Activated CD8-positive, alpha-beta memory T cell treated with anti-CD3 and anti-CD28 coated beads for 1 hour (primary cell): ENCODE results near the gene CD151.

Experiments
- DNase-seq, 2 donors: peaks; one replicate each; pipeline ENCODE4 v3.0.0-alpha.2; 2020; ENCODE audit warnings: low read depth in 1 of 2; ENCODE audit errors: extremely low read depth in 1 of 2

The CD151 gene

DNA sequence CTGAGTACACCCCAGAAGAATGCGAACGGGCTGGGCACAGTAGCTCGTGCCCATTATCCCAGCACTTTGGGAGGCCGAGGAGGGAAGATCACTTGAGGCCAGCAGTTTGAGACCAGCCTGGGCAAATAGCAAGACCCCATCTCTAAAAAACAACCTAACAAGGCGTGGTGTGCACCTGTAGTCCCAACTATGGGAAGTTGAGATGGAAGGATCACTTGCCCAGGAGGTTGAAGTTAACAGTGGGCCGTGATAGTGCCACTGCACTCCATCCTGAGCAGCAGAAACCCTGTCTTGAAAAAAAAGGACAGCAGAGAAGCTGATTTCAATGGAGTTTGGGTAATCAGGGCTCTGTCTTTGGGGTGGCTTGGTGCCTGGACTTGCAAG is 19.7 kb upstream of the CD151 start:
- no peak for DNase-seq

DNA sequence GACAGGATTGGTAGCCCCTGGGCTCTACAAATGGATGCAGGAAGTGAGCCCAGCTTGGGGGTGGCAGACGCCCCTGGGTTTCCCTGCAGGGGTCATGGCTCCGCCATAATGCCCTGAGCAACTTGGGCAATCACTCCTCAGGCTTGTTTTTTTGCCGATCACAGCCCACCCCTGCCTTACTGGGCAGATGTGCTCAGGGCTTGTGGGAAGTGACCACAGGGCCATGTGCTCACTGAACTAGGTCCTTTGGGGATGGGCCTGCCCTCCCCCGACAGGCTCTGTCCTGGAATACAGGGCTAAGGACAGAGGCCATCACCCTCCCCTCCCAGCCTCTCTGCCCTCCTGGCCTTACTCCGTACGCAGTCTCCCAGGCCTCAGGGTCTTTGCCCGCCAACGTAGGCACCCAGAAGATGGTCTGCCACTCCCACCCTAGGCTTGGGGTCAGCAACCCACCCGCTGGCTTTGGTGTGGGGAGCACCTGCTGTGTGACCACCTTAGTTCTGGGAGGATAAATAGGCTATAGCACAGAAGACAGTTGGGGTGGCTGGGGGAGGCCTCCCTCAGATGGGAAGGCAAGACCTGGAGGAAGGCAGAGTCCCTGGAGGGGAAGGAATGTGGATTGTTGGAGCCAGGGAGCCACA is 19.2 kb upstream of the CD151 start:
- no peak for DNase-seq

DNA sequence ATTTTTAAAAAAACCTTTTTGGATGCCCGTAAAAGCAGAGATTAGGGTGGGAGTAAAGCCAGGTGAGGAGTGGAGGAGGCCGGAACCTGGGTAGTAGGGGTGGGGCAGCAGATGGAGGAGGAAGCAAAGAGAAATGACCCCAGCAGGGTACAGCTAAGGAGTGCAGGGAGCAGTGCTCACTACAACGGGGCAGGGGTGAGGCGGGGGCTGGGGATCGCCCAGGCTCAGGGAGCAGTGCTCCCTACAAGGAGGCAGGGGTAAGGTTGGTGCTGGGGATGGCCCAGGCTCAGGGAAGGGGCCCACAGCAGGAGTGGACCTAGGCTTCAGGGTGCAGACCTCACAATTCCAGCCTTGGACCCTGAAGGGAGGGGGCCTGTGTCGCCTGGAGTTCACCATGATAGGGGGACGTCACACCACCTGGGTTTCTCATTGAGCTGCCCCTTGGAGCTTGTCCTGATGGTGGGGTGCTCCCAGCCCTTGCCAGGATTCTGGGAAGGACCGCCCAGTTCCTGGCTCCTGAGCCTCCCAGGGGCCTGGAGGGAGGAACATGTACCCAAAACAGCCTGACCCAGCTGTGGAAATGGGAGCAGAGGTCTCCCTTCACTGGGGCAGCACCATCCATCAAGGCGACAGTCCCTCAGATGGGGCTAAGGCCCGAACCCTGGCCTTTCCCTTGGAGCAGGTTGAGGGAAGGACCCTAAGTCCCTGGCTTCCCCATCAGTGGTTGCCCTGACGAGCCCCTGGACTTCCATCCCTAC is 16.9 kb upstream of the CD151 start:
- no peak for DNase-seq

DNA sequence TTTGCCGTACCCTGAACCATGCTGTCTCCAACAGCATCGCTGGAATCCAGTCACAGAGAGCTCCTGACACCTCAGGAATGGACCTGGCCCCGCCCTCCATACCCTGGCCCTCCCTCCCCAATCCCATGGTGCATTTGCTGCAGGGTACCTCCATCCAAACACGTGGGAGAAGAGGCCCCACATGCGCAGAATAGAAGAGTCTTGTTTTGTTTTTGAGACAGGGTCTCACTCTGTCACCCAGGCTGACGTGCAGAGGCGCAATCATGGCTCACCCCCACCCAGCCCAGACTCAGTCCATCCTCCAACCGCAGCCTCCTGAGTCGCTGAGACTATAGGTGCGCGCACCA is 16.3 kb upstream of the CD151 start:
- no peak for DNase-seq

DNA sequence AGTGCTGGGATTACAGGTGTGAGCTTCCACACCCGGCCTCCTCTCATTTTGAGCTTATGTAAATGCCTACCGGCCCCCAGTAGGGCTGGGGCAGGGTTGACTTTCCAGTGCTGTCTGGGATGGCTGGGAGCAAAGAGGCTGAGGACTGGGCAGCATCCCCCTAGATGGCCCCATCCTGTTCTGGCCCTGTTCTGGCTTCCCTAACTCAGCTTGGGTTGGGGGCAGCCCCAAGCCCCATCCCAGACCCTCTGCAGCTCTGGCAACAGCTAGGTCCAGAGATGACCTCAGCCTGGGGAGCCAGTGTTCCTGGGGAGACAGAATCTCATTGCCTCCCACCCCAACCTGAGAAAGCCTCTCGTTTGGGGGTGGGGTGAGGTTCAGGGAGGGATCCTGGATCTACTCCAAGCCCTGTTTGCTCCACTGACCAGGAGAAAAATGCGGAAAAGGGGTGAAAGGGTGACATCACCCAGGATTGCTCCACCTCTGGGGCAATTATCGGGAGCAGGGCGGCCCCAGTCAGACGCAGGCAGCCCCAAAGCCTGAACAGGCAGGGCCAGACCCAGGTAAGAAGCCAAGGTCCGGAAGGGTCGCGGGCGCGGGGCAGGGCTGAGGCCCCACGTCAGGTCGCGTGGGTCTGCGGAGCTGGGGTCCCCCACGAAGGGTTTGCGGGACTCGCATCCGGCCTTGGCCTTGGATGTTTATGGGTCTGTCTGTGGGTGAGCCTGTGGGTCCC is 14.2 kb upstream of the CD151 start, which contains the start of gene PNPLA2:
Gene PNPLA2, plus strand, starts transcription at position 519 of the 733 bp plus-strand sequence. CDS start 805 bp downstream, outside the sequence.
- no peak for DNase-seq

DNA sequence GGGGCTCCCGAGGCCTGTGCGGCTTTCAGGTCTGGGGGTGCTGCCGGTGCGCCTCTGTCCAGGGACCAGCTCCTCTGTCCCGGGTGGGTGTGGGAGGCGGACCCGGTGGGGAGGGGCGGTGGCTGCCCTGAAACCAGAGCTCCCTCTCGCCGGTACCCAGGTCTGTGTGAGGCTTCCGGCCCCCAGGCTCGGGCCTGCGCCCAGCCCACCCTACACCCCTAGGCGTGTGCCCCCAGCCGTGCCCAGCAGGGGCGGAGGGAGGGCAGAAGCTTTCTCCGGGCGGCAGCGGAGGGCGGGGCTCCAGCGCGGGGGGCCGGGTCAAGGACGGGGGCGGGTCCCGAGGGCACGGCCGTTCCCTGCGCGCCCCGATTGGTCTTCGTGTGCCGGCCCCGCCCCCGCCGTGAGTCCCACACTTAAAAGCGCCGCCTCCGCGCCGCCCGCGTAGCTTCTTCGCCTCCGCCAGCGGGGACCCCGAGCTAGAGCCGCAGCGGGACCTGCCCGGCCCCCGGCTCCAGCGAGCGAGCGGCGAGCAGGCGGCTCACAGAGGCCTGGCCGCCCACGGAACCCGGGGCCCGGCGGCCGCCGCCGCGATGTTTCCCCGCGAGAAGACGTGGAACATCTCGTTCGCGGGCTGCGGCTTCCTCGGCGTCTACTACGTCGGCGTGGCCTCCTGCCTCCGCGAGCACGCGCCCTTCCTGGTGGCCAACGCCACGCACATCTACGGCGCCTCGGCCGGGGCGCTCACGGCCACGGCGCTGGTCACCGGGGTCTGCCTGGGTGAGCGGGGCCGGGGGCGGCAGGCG is 13.4 kb upstream of the CD151 start:
- peak; percentile 72 to 93 for DNase-seq

DNA sequence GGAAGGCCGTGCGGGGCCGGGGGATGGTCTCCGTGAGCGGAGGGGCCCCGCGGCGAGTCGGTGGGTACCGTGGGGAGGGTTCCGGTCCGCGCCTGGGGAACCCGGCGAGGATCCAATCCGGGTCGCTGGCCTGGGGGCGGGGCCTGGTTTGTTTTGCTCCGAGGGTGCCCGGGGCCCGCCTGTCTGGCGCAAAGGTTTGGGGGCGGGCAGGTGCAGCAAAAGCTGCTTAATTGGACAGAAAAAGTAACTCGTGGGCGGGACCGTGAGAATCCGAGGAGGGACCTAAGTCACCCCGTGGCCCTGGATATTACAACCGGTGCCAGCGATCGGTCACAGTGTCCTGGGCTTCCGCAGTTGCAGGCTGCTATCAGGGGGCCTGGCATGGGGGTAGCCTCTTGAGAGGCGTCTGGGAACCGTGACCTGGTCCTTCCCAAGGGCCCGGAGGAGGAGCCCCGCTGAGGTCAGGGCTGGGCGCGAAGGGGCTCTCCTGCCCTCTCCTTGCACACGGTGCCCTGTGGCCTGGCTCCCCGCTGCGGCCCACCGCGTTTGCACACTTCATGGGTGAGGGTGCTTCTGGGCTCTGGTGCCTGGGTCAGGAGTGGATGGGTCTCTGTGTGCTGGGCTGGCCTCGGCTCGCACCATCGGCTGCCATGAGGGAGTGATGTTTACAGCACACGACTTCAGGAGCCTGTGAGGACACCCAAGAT is 12.7 kb upstream of the CD151 start:
- peak; percentile 88 to 91 for DNase-seq

DNA sequence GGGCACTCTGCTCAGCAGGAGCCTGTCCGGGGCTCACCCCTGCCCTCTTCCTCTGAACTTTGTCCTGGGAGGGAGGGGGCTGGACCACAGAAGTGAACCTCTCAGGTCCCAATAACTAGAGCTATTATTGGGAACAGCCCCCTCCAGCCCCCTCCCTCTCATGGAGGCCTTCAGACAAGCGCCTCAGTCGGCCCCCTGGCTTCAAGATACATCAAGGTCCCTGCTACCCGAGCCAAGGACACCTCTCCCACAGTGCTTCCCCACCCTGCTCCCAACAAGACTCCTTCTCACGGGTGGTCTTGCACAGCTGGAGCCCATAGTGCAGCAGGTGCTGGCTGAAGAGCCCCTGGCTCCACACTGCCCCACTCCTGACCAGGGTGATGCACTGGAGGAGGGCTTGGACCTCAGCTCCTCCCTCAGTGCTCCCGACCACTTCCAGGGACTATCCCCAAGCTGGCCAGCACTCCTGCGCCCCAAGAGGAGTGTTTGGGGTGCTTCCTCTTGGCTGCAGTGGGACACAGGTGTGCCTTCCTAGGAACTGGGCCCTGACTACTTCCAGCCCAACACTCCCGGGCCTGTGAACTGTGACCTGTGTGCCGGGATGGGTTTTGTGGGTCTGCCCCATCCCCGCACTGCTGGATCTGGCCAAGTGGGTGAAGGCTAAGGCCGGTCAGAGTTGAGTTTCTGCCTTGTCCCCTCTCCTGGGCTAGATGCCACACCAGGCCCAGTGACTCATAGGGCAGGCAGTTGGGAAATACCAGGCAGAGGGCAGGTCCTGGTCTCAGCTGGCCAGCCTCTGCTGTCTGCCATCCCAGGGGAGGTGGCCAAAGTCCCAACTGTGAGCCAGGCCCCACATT is 11.9 kb upstream of the CD151 start:
- DNase-seq: no peak

DNA sequence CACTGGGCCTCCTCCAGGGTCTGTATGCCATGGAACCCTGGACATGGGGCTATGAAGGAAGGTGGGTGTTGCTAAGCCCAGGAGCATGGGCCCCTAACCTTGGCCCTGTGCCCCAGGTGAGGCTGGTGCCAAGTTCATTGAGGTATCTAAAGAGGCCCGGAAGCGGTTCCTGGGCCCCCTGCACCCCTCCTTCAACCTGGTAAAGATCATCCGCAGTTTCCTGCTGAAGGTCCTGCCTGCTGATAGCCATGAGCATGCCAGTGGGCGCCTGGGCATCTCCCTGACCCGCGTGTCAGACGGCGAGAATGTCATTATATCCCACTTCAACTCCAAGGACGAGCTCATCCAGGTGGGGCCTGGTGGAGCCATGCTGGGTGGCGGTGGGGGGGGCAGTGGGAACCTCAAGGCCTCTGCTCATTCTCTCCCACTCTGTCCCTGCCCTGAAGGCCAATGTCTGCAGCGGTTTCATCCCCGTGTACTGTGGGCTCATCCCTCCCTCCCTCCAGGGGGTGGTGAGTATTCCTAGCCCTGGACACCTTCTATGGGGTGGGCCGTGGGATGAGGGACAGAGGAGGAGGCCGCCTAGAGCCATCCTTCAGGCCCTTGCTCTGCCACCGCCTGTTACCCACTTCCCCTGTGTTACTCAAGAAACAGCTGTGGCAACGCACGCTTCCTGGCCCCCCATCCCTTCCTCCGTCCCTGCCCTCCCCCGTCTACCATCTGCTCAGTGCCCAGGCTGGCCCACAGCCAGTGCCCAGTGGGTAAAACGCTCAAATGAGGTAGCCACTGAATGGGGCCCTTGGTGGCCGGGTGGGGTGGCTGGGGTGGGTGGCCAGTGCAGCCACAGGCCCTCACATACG is 11.0 kb upstream of the CD151 start:
- DNase-seq: no peak

DNA sequence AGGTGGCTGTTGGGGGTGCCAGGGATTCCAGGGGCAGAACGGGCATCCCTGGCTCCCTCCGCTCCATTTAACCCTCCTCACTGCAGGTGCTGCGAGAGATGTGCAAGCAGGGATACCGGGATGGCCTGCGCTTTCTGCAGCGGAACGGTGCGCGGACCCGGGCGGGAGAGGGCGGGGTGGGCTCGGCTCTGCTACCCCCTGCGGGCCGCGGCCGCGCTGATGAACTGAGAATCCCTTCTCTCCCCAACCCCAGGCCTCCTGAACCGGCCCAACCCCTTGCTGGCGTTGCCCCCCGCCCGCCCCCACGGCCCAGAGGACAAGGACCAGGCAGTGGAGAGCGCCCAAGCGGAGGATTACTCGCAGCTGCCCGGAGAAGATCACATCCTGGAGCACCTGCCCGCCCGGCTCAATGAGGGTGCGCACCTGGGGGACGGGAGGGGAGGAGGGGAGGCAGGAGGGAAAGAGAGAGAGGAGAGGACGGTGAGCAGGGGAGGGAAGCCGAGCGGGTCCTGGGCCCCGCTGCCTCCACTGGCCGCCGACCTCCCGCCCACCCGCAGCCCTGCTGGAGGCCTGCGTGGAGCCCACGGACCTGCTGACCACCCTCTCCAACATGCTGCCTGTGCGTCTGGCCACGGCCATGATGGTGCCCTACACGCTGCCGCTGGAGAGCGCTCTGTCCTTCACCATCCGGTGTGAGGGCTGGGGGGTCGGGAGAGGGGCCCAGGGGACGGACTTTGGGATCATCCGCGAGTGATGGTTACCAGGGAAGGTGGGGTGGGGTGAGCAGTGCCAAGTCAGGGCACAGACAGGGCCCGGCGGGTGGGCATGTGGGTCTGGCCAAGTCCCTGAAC is 9.1 kb upstream of the CD151 start:
- DNase-seq: no peak

DNA sequence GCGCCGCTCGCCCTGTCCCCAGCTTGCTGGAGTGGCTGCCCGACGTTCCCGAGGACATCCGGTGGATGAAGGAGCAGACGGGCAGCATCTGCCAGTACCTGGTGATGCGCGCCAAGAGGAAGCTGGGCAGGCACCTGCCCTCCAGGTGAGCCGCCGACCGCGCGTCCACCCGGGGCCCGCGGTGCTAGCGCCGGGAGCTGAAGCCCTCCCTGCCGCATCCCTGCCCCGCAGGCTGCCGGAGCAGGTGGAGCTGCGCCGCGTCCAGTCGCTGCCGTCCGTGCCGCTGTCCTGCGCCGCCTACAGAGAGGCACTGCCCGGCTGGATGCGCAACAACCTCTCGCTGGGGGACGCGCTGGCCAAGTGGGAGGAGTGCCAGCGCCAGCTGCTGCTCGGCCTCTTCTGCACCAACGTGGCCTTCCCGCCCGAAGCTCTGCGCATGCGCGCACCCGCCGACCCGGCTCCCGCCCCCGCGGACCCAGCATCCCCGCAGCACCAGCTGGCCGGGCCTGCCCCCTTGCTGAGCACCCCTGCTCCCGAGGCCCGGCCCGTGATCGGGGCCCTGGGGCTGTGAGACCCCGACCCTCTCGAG is 8.4 kb upstream of the CD151 start:
- no peak for DNase-seq

DNA sequence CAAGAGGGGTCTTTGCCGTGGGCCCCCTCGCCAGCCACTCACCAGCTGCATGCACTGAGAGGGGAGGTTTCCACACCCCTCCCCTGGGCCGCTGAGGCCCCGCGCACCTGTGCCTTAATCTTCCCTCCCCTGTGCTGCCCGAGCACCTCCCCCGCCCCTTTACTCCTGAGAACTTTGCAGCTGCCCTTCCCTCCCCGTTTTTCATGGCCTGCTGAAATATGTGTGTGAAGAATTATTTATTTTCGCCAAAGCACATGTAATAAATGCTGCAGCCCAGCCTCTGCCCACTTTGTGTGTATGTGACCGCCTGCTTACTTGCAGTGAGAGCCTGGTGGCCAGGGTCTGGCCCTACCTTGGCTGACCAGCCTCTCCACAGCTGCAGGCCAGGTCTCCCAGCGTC is 7.8 kb upstream of the CD151 start:
- DNase-seq: no peak

DNA sequence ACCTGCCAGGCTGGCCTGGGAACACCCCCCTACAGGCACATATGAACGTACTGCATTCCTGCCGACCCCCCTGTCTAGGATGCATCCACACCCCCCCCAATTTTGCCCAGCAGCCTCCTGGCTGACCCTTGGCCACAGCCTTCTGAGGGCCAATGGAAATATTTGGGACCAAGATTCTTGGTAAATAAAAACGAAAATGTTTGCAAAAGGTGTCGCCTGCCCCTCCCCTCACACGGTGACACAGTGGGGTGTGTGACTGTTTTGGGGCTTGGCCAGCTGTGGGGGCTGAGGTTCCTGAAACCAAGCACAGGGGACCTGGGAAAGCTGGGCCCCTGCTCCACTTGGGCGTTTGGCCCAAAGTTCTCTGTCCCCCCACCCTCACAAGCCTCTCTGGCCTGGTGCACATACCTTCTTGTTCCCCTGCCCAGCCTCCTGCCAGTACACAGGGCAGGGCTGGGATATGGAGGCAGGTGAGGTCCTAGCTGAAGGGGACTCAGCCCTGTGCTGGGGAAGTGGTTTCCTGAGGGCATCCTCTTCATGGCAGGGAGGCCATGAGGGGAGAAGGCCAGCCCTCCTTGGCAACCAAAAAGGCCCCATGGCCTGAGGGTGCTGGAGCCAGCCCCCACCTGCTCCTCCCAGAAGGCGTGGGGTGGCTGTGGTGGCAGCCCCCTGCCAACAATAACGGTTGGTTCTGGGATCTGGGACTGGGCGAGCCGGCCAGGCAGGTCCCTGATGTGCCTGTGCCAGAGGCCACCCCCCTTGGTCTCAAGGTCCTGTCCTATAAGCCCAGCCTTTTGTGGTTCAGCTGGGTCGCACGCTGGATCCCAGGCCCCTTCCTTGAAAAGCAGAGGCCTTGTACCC is 7.2 kb upstream of the CD151 start:
- no peak for DNase-seq

DNA sequence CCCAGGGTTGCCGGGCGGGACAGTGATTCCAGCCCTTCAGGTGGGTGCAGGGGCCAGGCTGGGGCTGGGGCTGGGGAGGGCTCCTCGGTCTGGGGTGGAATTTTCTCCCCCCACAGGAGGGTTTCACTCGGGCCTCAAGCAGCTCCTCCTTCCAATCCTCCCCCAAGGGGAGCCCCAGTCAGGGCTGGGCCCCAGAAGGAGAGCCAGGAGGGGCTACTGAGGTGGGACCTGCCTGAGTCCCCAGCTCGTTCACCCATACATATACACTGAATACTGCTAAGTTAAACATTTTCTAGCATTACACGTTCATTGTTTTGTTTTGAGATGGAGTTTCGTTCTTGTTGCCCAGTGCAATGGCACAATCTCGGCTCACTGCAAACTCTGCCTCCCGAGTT is 6.5 kb upstream of the CD151 start:
- no peak for DNase-seq

DNA sequence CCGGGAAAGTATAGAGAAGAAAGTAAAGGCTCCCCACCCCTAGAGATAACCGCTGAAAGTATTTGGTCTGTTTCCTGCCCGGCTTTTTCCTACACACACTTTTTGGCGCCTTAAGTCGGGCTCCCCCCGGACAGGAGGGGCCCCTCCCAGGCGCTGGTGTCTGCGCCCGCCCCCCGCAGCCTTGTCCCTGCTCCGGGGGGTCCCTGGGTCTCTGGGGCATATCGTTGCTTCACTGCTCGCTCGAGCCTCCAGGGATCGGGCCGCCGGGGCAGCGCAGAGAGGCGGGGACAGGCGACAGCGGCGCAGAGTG is 6.0 kb upstream of the CD151 start:
- DNase-seq: no peak

DNA sequence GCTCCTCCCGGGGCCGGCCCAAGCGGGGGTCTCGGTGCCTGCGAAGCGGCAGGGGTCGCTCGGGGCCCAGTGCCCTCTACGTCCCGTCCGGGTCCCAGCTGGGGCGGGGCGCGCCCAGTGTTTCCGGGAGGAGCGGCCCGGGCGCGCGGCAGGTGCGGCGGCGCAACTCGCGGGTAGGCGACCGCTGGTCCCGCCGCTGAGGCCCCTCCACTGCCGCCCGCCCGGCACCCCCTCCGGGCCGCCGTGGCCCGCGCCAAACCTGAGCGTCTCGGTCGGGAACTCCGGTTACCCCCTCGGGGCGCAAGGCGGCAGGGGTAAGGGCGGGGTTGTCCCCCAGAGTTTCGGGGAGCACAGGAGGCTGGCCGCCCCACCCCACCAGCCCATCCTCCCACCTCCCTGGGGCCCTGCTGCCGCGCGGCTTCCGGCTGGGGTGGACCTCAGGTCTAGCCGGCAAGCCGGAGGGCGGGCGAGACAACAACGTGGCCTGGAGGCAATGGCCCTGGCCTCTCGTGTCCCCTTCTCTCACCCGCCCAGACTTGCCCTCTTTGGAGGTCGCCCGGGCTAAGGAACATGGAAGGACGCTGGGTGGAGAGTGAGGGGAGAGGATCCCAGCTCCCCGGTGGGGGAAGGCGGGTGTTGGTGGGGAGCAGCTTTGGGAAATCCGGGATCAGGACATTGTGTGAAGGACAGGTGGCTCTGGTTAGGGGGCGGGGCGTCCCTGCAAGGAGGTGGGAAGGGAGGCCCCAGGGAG is 5.4 kb upstream of the CD151 start:
- DNase-seq: no peak
